ENCODE measurements around the gene PARP8.

PARP8 gene

GRCh38 chr5:50715001-50715400 is 48.6 kb downstream of the PARP8 start:
- Histone ChIP-seq H3K36me3 (ENCODE audit: control insufficient read depth in 1 of 2, insufficient read depth in 2 of 2, low read depth in 1 of 2, low read length in 2 of 2) (no peaks in the 10 kb centered on the region), H3K27ac (ENCODE audit: low read length, poor library complexity, severe bottlenecking) (no peak overlapping the region), H3K79me1 (replicated peaks; ENCODE audit: low read length, poor library complexity, severe bottlenecking) (peaks cover 19% of the 10 kb centered on the region), H3K4me3 (ENCODE audit: insufficient read depth in 1 of 2, low read depth in 1 of 2, low read length in 2 of 2) (no peak overlapping the region), H2BK15ac (ENCODE audit: low read depth, poor library complexity, severe bottlenecking) (no peak overlapping the region), H3K4me1 (ENCODE audit: control insufficient read depth, insufficient read depth, low read depth, low read length) (no peaks in the 10 kb centered on the region), H2BK120ac (ENCODE audit: low read depth, low read length) (no peak overlapping the region), H4K8ac (ENCODE audit: low read length) (no peak overlapping the region), H3K9me3 (ENCODE audit: control insufficient read depth, low read length) (no peaks in the 10 kb centered on the region), H3K9ac (ENCODE audit: low read length) (no peak overlapping the region), H2AK5ac (ENCODE audit: low read length, severe bottlenecking) (no peak overlapping the region), H3K18ac (ENCODE audit: low read depth in 1 of 2, low read length in 2 of 2) (no peak overlapping the region), H3K14ac (ENCODE audit: low read length in 2 of 2) (no peak overlapping the region), H3K23ac (ENCODE audit: low read length in 2 of 2) (no peak overlapping the region), H3K4ac (ENCODE audit: low read depth in 1 of 2, low read length in 2 of 2) (no peak overlapping the region), H2BK5ac (ENCODE audit: low read depth, low read length, poor library complexity, severe bottlenecking) (no peak overlapping the region), H4K91ac (ENCODE audit: low read length) (no peak overlapping the region), H2BK12ac (ENCODE audit: low read length in 2 of 2) (no peak overlapping the region), H3K4me2 (ENCODE audit: low read length, poor library complexity, severe bottlenecking) (no peak overlapping the region), H3K27me3 (ENCODE audit: control insufficient read depth in 1 of 2, insufficient read depth in 1 of 2, low read length in 2 of 2) (no peaks in the 10 kb centered on the region), H2AFZ (ENCODE audit: low read depth, low read length) (no peak overlapping the region)
- WGBS, result 92% methylated on average over 1 of the region's 5 CpGs
- DNase-seq, result no peak

DNA sequence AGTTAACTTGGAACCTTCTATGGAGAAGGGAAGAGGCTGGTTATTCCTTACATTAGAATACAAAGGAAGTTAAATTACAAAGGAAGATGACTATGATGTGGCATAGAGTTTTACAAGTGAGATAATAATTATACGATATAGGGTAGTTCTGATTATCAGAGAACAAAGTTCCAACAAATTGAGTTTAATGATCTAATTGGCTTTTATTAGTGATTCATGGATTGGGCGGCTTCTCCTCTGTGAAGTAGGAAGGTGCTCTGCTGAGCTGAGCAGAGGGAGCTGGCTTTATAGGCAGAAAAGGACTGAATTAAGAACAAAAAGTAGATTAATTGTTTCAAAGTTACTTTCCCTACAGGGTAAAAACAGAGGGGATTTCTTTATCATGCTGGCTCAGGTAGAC is 49.7 kb downstream of the PARP8 start:
- DNase-seq, result no peak
- Histone ChIP-seq H4K91ac (ENCODE audit: low read length) (no peak overlapping the region), H3K4me1 (ENCODE audit: control insufficient read depth, insufficient read depth, low read depth, low read length) (no peaks in the 10 kb centered on the region), H2AFZ (ENCODE audit: low read depth, low read length) (no peak overlapping the region), H3K14ac (ENCODE audit: low read length in 2 of 2) (no peak overlapping the region), H3K23ac (ENCODE audit: low read length in 2 of 2) (no peak overlapping the region), H3K4me2 (ENCODE audit: low read length, poor library complexity, severe bottlenecking) (no peak overlapping the region), H3K36me3 (ENCODE audit: control insufficient read depth in 1 of 2, insufficient read depth in 2 of 2, low read depth in 1 of 2, low read length in 2 of 2) (no peaks in the 10 kb centered on the region), H2BK120ac (ENCODE audit: low read depth, low read length) (no peak overlapping the region), H3K79me1 (replicated peaks; ENCODE audit: low read length, poor library complexity, severe bottlenecking) (peaks cover 22% of the 10 kb centered on the region), H3K4ac (ENCODE audit: low read depth in 1 of 2, low read length in 2 of 2) (no peak overlapping the region), H3K27ac (ENCODE audit: low read length, poor library complexity, severe bottlenecking) (no peak overlapping the region), H2AK5ac (ENCODE audit: low read length, severe bottlenecking) (no peak overlapping the region), H2BK12ac (ENCODE audit: low read length in 2 of 2) (no peak overlapping the region), H2BK5ac (ENCODE audit: low read depth, low read length, poor library complexity, severe bottlenecking) (no peak overlapping the region), H3K4me3 (ENCODE audit: insufficient read depth in 1 of 2, low read depth in 1 of 2, low read length in 2 of 2) (no peak overlapping the region), H3K9ac (ENCODE audit: low read length) (no peak overlapping the region), H3K18ac (ENCODE audit: low read depth in 1 of 2, low read length in 2 of 2) (no peak overlapping the region), H4K8ac (ENCODE audit: low read length) (no peak overlapping the region), H3K9me3 (ENCODE audit: control insufficient read depth, low read length) (no peaks in the 10 kb centered on the region), H3K27me3 (ENCODE audit: control insufficient read depth in 1 of 2, insufficient read depth in 1 of 2, low read length in 2 of 2) (no peaks in the 10 kb centered on the region), H2BK15ac (ENCODE audit: low read depth, poor library complexity, severe bottlenecking) (no peak overlapping the region)
- WGBS, result 99% methylated on average over 2 of the region's 2 CpGs

- Histone ChIP-seq H3K23ac (ENCODE audit: low read length in 2 of 2) (no peak overlapping the region), H4K8ac (ENCODE audit: low read length) (no peak overlapping the region), H2AFZ (ENCODE audit: low read depth, low read length) (no peak overlapping the region), H3K4me1 (ENCODE audit: control insufficient read depth, insufficient read depth, low read depth, low read length) (no peaks in the 10 kb centered on the region), H3K36me3 (ENCODE audit: control insufficient read depth in 1 of 2, insufficient read depth in 2 of 2, low read depth in 1 of 2, low read length in 2 of 2) (no peaks in the 10 kb centered on the region), H3K4me3 (ENCODE audit: insufficient read depth in 1 of 2, low read depth in 1 of 2, low read length in 2 of 2) (no peak overlapping the region), H3K27me3 (ENCODE audit: control insufficient read depth in 1 of 2, insufficient read depth in 1 of 2, low read length in 2 of 2) (no peaks in the 10 kb centered on the region), H3K9me3 (ENCODE audit: control insufficient read depth, low read length) (no peaks in the 10 kb centered on the region), H3K4me2 (ENCODE audit: low read length, poor library complexity, severe bottlenecking) (no peak overlapping the region), H2AK5ac (ENCODE audit: low read length, severe bottlenecking) (no peak overlapping the region), H2BK15ac (ENCODE audit: low read depth, poor library complexity, severe bottlenecking) (no peak overlapping the region), H3K9ac (ENCODE audit: low read length) (no peak overlapping the region), H3K4ac (ENCODE audit: low read depth in 1 of 2, low read length in 2 of 2) (no peak overlapping the region), H3K18ac (ENCODE audit: low read depth in 1 of 2, low read length in 2 of 2) (no peak overlapping the region), H2BK12ac (ENCODE audit: low read length in 2 of 2) (no peak overlapping the region), H3K79me1 (replicated peaks; ENCODE audit: low read length, poor library complexity, severe bottlenecking) (peaks cover 16% of the 10 kb centered on the region), H2BK120ac (ENCODE audit: low read depth, low read length) (no peak overlapping the region), H3K14ac (ENCODE audit: low read length in 2 of 2) (no peak overlapping the region), H2BK5ac (ENCODE audit: low read depth, low read length, poor library complexity, severe bottlenecking) (no peak overlapping the region), H4K91ac (ENCODE audit: low read length) (no peak overlapping the region), H3K27ac (ENCODE audit: low read length, poor library complexity, severe bottlenecking) (no peak overlapping the region)
- WGBS, result 98% methylated on average over 2 of the region's 2 CpGs
- DNase-seq, result no peak
Measured at GRCh38 chr5:50717651-50718050, 51.2 kb downstream of the PARP8 start.

DNA sequence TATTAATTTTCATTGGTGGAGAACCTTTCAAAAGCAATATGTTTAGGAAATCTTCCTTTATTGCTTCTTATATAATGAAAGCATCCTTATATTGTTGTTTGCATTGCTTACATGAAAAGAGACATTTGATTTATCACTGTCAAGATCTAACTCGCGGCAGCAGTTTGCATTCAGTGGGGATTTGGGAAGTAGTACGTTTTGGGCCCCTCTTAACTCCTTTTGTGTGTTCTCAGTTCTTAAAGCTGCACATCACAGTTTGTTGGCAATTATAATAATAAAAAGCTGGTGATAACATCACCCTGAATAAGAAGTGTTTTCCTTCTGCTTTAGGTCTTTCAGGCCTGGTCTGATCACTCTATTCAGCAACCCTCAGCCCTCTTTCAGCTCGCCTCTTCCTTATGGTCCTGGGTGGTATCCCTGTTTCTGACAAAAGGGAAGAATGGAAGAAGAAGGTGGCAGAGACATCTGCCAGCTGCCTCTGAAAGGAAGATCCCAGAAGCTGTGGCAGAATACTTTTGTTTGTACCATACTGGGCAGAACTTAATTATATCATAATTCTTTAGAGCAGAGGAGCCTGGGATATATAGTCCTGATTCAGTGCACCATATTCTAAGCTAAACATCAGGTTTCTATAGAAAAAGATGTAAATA is 53.7 kb downstream of the PARP8 start:
- no peaks in the 10 kb centered on the region for H3K27me3 ChIP-seq (ENCODE audit: control insufficient read depth in 1 of 2, insufficient read depth in 1 of 2, low read length in 2 of 2)
- no peak overlapping the region for H3K18ac ChIP-seq (ENCODE audit: low read depth in 1 of 2, low read length in 2 of 2)
- no peak overlapping the region for H3K14ac ChIP-seq (ENCODE audit: low read length in 2 of 2)
- H4K8ac ChIP-seq (ENCODE audit: low read length), result no peak overlapping the region
- H2BK120ac ChIP-seq (ENCODE audit: low read depth, low read length), result no peak overlapping the region
- WGBS, result 70% methylated on average over 3 of the region's 4 CpGs
- no peaks in the 10 kb centered on the region for H3K9me3 ChIP-seq (ENCODE audit: control insufficient read depth, low read length)
- H2BK12ac ChIP-seq (ENCODE audit: low read length in 2 of 2), result no peak overlapping the region
- H3K4me2 ChIP-seq (ENCODE audit: low read length, poor library complexity, severe bottlenecking), result no peak overlapping the region
- no peak overlapping the region for H3K23ac ChIP-seq (ENCODE audit: low read length in 2 of 2)
- H2AK5ac ChIP-seq (ENCODE audit: low read length, severe bottlenecking), result no peak overlapping the region
- no peak overlapping the region for H4K91ac ChIP-seq (ENCODE audit: low read length)
- no peak for DNase-seq
- no peak overlapping the region for H3K4ac ChIP-seq (ENCODE audit: low read depth in 1 of 2, low read length in 2 of 2)
- H2BK15ac ChIP-seq (ENCODE audit: low read depth, poor library complexity, severe bottlenecking), result no peak overlapping the region
- peaks cover 12% of the 10 kb centered on the region for H3K79me1 ChIP-seq (replicated peaks; ENCODE audit: low read length, poor library complexity, severe bottlenecking)
- no peak overlapping the region for H3K9ac ChIP-seq (ENCODE audit: low read length)
- H2BK5ac ChIP-seq (ENCODE audit: low read depth, low read length, poor library complexity, severe bottlenecking), result no peak overlapping the region
- no peaks in the 10 kb centered on the region for H3K4me1 ChIP-seq (ENCODE audit: control insufficient read depth, insufficient read depth, low read depth, low read length)
- H3K27ac ChIP-seq (ENCODE audit: low read length, poor library complexity, severe bottlenecking), result no peak overlapping the region
- no peak overlapping the region for H3K4me3 ChIP-seq (ENCODE audit: insufficient read depth in 1 of 2, low read depth in 1 of 2, low read length in 2 of 2)
- H2AFZ ChIP-seq (ENCODE audit: low read depth, low read length), result no peak overlapping the region
- H3K36me3 ChIP-seq (ENCODE audit: control insufficient read depth in 1 of 2, insufficient read depth in 2 of 2, low read depth in 1 of 2, low read length in 2 of 2), result no peaks in the 10 kb centered on the region

Data from mesenchymal stem cell (in vitro differentiated cells and primary cell).